Ramos (cell line): ENCODE data around the gene CALHM4.

Experiments used
- in situ Hi-C: fragments of 300-500 bp; cut with MboI; formaldehyde crosslinking; loops from one replicate; pipeline ENCODE4 v1.14.3; 2022; ENCODE audit warnings: low sequenced_read_pairs; ENCODE audit not compliant: unreplicated experiment

Gene CALHM4

DNA sequence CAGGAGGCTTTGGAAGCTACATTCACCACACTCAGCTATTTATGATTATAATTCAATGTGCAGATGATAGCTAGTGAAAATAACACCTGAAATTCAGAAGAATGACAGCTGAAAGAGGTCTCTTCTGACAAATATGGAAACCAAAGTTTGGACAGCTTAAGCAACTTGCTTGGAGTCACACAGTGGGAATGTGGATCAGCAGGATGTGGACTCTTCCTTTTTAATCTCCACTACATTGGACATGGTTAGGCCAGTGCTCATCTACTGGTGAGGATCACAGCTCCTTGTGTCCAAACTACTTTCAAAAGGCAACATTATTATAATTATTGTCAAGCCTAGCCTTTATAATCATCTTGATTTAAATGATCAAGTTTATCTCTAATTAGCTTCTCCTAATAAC, 18.4 kb upstream of the CALHM4 start:
- in situ Hi-C loops = no loop called here

- in situ Hi-C loops = no loop called here
Observed at GRCh38 chr6:116536216-116536621, 17.3 kb upstream of the CALHM4 start.

DNA sequence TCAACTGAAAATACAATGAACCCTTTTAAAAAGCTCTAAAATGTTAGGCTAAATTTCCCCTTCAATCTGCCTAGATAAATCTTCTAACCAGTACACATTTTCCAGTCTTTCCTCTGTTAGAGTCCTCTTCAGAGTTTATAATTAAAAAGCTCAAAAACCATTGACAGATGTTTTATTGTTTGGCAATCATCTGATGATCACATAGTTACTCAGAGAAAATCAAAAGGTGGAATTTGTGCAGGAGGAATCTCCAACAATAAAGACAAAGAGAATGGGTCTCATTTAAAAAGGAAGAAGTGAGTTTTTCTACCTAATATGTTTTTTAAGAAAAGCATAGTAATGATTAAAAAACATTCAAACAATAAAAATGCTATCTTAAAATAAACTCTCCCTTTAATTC, 11.1 kb upstream of the CALHM4 start:
- in situ Hi-C loops = loop anchor here (10.0 kb wide), 1 partner anchor 248 kb away; no protein-coding TSS in a partner anchor

- in situ Hi-C loops = loop anchor here (10.0 kb wide), 1 partner anchor 248 kb away; no protein-coding TSS in a partner anchor
Observed at GRCh38 chr6:116543149-116543548, 10.4 kb upstream of the CALHM4 start.

DNA sequence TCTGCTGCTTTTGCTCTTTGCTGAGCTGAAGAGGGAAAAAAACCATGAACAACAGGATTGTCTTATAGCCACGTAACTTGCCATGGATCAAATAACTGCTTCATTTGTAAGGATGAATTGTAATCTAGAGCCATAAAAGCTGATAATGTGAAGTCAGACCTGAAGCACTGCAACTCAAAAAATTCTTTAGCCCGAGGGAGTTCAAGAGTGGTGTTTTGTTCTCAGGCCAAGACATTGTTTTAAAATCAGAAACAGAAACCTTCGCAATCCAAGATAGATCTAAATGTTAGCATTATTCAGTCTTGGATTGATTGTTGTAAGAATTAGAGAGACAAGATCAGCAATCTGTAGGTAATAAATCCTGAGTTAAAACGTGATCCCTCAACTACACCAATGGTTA, 7.9 kb upstream of the CALHM4 start, which contains the start of gene TRAPPC3L:
TRAPPC3L (minus strand) TSS at position 34 of the 400 bp plus-strand sequence. CDS start 170 bp downstream, outside the sequence.
- in situ Hi-C loops = loop anchor here (10.0 kb wide), 1 partner anchor 251 kb away; no protein-coding TSS in a partner anchor

- in situ Hi-C loops = loop anchor here (10.0 kb wide), 1 partner anchor 253 kb away; no protein-coding TSS in a partner anchor
Observed at GRCh38 chr6:116547358-116547757, 6.2 kb upstream of the CALHM4 start.

- in situ Hi-C loops = no loop called here
Observed at GRCh38 chr6:116550796-116551195, 2.8 kb upstream of the CALHM4 start.

- in situ Hi-C loops = no loop called here
Observed at GRCh38 chr6:116556065-116556464, 2.5 kb downstream of the CALHM4 start.

- in situ Hi-C loops = no loop called here
Observed at GRCh38 chr6:116556814-116557415, 3.4 kb downstream of the CALHM4 start.

DNA sequence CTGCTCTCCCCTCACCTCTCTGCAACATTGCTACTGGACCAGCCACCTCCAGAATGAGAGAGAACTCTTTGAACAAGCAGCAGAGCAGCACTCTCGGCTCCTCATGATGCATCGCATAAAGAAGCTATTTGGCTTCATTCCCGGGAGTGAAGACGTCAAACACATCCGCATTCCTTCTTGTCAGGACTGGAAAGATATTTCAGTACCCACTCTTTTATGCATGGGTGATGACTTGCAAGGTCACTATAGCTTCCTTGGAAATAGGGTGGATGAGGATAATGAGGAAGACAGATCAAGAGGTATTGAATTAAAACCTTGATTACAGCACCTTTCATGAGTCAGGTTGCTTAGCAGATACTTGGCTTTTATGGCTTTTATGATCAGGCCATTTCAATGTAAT, 4.3 kb downstream of the CALHM4 start:
- in situ Hi-C loops = no loop called here

DNA sequence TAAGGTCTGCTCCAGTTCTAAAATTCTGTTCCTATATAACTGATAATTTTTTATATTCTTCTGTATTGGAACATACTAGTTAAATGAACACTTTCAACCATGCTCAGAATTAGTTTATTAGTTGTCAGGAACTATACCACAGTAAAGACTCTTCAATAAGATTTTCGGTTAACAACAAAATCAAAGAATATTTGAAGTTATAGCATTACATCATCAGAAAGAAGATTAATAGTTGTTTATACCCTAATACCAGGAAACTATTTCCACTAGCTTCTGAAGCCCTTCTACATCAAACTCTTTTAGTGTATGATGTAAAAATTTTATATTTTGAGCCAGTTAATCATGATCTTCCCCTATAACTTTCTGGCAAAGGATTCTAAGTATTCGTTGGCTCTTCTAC, 6.6 kb downstream of the CALHM4 start:
- in situ Hi-C loops = no loop called here

DNA sequence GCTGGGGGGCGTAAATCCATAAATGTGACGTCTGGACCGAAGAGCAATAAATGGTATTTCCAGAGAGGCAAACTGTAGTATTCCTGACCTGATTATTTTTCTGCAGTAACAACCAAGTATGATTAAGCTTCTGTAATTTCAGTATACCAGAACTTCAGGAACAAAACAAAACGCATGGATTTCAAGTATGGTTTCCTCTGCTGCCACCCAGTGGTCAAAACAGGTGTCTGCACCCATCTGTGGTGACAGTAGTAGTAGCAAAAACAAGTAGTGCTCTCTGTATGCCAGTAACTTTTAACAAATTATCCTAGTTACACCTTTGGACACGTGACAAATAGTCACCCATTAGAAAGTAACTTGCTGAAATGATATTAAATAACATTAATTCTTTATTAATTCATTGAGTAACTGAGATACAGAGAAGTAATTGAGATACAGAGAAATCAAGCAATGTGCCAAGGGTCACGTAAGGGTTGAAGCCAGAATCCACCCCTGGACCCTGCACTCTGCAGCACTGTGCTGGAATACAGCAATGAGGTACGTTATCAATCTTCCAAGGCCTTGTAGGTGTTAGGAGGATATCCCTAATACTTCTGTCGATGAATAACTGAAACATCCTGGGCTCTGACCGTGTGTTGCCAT, 7.9 kb downstream of the CALHM4 start:
- in situ Hi-C loops = no loop called here

DNA sequence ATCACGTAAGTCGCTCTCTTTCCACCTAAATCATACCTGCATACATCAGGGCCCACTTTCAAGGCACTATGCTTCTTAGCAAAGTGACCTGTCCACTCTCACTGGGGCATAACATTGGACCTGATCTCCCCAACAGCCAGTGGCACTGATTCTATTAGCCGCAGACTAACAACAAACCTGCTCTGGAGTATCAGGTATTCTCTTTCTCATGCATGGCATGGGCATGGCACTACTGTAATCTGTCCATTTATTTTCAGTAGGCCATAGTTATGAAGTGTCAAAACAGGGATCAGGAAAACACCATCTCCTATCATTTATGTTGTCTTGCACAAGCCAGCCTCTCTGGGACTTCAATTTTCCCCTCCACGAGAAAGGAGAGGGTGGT, 8.5 kb downstream of the CALHM4 start:
- in situ Hi-C loops = no loop called here

GRCh38 chr6:116562614-116563013, 9.1 kb downstream of the CALHM4 start:
- in situ Hi-C loops = no loop called here

DNA sequence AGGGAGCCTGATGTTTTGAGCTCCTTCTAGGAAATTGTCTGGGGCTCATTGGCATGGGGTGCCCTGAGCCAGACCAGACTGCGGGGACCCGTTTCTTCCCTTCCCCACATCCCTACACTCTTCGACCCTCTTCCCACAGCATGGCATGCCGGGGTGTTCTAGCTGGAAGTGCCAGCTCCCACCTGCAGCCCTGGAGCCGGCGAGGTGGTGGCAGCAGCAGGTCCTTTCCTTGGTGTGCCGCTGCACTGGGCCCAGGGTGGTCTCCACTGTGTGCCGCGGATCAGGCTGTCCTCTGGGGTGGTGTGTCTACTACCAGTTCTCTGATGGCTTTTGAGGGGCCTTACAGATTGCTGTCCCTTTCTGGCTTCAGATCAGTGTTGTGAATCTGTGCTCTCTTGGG, 10.3 kb downstream of the CALHM4 start:
- in situ Hi-C loops = no loop called here

- in situ Hi-C loops = no loop called here
Observed at GRCh38 chr6:116564311-116564710, 10.8 kb downstream of the CALHM4 start.

DNA sequence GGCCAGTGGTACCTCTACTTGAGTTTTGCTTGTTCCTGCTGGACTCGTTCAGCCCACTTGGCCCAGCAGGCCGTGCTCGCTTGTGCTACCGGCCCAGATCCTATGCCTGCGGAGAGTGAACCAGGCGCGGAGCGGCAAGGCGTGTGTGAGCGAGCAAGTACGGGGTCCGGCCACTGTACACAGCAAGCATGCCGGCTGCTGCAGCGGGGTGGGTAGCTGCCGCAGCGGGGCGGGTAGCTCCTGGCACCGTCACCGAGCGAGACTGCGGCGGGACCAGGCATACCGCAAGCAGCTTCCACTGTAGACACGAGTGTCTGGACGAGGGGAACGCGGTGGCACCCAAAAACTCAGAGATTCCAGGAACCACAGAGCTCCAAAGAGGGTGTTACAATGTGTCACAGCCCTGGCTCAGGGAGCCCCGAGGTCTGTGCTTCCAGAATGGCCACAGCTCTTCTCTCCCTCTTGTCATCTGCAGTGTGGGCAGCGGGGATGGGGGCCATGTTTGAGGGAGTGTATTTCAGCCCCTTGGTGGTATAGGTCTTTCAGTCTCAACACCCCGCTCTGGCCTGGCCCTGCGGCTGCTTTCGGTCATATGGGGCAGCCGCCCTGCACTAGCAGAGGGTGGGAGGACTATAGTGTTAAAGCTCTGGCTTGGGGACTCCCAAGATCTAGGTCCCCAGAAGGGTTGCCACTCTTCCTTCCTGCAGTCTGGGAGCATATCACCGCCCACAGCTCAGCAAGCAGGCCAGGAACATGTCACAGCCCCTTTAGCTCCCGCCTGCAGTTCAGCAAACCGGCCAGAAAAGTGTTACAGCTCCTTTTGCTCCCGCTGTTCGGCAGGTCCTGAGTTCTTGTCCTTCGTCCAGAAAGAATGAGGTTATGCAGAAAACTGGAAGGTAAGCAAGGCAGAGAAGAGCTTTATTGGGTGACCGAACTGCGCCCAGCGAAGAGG, 11.6 kb downstream of the CALHM4 start:
- in situ Hi-C loops = no loop called here

DNA sequence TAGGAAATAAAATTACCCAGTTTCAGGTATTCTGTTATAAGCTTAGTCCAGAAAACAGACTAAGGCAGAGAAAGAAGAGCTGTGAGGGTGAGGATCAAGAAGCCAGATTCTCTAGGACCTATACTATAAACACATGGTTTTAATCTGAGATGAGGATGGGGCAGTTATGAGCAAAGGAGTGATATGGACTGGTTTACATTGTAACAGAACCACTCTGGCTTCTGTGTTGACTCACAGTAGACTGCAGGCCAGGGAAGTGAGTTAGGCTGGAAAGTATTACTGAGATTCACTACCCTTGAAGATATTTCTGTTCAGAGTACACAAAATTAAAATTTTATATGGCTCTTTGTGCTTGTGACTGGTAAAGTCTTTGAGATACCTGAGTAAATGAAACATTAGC, 14.6 kb downstream of the CALHM4 start:
- in situ Hi-C loops = no loop called here

DNA sequence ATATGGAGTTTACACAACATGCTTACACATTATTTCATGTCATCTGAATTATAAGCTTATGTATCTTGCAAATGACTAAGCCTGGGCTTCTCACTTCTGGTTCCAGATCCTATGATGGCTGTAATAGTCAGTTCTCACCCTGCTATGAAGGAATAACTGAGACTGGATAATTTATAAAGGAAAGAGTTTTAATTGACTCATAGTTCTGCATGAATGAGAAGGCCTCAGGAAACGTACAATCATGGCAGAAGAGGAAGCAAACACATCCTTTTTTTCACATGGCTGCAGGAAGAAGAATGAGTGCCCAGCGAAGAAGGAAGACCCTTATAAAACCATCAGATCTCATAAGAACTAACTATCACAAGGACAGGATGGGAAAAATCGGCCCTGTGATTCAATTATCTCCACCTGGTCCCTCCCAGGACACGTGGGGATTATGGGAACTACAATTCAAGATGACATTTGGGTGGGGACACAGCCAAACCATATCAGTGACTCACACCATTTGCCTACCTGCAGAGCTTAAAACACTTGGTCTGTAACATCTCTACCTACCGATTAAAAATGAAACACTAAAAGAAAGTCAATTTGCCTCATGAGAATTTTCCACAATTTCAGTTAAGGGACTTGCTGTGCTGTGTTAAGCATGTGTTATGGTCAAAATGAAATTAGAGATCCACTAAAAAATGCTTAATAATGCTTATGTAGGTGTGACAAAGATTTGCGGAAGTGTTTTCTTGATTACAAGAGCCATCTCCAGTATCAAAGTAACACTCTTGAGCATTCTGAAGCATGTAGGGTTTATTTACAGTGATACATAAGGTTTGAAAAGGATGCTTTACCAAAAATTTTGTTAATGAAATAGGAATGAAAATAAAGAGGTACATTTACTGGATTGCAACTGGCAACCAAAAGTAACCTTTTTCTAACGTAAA, 15.5 kb downstream of the CALHM4 start:
- in situ Hi-C loops = no loop called here
